DMS79 treated with DMSO at 0.1 percent for 48 hours (cell line): ENCODE measurements around the gene CLIP1.
"Not testable (repeated sequence)": the region's sequence is repeated elsewhere in the genome, so short reads cannot be mapped to it uniquely, and the experiment has no call there.

Experiments
- DNase-seq: peaks from one replicate; lab custom pipeline; 2025; lab: John Stamatoyannopoulos, UW

CLIP1 gene

DNA sequence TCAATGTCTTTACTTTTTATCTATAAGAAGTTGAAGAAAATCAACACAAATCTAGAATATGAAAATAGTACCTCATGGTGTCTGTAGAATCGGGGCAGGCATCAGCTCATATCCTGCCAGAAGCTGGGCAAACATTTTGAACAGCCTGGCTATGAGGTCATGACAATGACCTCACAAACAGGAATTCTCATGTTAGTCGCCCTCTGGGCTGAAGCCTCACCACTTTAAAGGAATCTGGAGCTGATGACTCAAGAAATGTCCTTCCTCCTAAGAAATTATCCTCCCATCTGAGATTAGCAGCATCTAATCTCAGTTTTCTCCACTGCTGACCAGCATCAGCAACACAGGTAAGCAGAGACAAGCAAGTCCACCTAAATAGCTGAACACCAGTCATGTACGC is 27.1 kb downstream of the CLIP1 start:
- no peak for DNase-seq

DNA sequence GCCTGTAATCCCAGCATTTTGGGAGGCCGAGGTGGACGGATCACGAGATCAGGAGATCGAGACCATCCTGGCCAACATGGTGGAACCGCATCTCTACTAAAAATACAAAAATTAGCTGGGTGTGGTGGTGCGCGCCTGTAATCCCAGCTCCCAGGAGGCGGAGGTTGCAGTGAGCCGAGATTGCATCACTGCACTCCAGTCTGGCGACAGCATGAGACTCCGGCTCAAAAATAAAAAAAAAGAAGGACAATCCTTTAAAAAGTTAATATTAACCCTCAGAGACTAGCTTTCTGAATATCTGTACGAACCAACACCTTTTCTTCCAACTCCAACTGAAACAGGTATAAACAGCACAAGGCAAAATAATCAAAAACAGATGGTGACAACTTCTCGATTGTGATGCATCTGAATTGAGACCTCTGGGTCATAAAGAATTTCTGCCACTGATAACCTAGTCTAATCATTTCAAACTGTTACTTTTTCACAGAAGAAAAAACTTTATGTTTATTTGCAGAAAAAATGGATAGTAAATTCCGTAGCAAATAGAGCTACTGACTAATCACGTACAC is 27.8 kb downstream of the CLIP1 start:
- no peak for DNase-seq

GRCh38 chr12:122393817-122394216 is 28.7 kb downstream of the CLIP1 start:
- DNase-seq: no peak

DNA sequence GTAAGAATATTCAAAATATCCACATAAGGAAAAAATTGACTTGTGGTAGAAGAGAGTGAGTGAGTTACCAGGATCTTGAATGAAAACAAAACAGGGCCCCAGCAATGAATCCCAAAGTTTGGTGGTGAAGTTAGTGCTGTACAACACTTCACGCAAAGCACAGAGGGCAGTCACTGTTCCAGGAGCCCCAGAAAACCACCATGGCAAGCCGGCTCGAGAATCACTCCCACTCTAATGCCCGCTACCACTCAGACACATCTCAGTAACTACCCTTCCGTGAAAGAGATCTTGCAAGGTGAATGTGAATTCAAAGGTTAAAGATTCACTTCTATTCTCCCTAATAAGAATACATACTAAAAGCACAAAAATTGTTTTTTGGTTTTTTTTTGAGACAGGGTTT is 30.1 kb downstream of the CLIP1 start:
- no peak for DNase-seq

DNA sequence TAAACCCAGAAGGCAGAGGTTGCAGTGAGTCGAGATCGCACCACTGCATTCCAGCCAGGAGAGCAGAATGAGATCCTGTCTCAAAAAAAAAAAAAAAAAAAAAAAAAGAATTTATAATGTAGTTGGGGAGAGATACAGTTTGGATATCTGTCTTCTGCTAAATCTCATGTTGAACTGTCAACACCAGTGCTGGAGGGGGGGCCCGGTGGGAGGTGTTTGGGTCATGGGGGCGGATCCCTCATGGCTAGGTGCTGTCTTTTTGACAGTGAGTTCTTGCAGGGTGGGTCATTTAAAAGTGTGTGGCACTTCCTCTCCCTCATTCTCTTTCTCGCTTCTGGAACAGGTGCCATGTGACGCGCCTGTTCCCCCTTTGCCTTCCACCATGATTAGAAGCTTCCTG is 32.8 kb downstream of the CLIP1 start:
- DNase-seq: no peak

- no peak for DNase-seq
Observed at GRCh38 chr12:122387887-122388286, 34.6 kb downstream of the CLIP1 start.

- DNase-seq: no peak
Observed at GRCh38 chr12:122385171-122386016, 37.1 kb downstream of the CLIP1 start.

- DNase-seq: no peak
Observed at GRCh38 chr12:122382919-122383350, 39.5 kb downstream of the CLIP1 start.

- DNase-seq: no peak
Observed at GRCh38 chr12:122381021-122381420, 41.4 kb downstream of the CLIP1 start.

DNA sequence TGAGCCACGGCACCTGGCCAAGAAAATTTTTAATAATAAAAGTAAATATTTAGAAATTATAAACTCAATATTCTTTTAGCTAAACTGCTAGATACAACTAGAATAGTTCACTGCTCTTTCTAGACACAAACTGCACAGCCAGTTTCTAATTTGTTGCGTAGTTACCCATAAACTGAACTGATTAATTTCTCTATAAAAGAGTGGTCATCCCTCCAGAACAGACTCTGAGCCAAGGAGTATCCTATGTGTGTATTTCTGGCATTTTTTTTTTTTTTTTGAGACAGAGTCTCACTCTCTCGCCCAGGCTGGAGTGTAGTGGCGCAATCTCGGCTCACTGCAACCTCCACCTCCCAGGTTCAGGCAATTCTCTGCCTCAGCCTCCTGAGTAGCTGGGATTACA is 45.7 kb downstream of the CLIP1 start:
- DNase-seq: not testable (repeated sequence)

GRCh38 chr12:122374707-122375106 is 47.8 kb downstream of the CLIP1 start:
- no peak for DNase-seq

GRCh38 chr12:122371475-122372045 is 50.9 kb downstream of the CLIP1 start:
- no peak for DNase-seq

DNA sequence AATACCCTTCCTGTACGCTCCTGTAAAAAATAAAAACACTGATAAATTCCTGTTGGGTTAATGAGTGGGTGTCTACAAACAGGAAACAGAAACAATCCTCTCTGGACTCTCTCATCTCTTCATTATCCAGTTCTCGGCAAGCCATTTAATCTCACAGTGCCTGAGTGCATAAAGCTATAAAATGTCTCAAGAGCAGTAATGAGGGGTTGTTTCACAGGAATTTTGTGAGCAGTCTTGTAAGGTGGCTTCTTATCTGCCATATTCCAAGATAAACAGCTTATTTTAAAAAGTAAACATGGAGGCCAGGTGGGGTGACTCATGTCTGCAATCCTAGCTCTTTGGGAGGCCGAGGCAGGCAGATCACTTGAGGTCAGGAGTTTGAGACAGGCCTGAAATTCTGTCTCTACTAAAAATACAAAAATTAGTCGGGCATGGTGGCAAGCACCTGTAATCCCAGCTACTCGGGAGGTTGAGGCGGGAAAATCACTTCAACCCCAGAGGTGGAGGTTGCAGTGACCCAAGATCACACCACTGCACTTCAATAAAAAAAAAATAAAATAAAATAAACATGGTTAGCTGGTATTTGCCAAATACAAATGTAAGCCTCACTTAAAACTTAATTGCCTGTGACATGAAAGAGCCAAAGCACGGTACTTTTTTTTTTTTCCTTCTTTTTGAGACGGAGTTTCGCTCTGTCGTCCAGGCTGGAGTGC is 54.0 kb downstream of the CLIP1 start:
- peak; percentile 91 for DNase-seq

DNA sequence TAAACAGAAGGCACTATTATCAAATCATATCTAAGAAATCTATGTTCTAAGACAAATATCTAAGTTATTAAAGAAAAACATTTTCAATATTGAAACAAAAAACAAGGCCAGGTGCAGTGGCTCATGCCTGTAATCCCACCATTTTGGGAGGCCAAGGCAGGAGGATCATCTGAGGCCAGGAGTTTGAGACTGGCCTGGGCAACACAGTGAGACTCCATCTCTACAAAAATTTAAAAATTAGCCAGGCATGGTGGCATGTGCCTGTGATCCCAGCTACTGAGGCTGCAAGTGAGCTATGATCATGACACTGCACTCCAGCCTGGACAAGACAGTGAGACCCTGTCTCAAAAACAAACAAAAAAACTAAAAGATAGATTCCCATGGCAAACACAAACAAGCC is 54.8 kb downstream of the CLIP1 start:
- not testable (repeated sequence) for DNase-seq

DNA sequence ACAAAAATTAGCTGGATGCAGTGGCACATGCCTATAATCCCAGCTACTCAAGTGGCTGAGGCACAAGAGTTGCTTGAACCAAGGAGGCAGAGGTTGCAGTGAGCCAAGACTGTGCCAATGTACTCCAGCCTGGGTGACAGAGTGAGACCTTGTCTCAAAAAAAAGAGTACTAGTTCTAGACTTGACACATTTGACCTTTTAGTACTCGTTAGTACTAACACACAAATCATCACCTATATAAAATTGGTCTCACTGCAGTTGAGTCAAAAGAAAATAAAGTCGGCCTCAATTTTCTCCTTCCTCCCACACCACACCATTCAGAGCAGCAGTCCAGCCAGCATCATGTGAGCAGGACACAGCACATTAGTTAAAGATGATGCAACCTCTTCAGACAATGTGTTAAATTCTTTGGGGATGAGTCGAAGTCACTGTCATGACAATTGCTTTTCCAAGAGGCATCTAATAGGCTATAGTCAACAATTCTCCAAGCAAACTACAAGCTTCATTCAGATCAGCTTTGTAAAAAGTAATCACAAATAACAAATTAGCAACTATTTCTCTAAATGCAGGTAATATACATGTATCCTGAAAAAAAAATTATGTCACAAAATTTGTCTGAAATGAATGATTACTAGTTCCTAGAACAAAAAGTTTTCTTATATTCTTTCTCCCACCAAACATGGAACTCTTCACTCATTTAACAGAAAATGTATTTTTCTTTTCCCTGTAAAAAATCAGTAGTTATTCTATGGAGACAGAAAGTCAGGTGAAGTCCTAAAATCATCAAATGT is 55.6 kb downstream of the CLIP1 start:
- DNase-seq: no peak

GRCh38 chr12:122365226-122365625 is 57.2 kb downstream of the CLIP1 start:
- not testable (repeated sequence) for DNase-seq

DNA sequence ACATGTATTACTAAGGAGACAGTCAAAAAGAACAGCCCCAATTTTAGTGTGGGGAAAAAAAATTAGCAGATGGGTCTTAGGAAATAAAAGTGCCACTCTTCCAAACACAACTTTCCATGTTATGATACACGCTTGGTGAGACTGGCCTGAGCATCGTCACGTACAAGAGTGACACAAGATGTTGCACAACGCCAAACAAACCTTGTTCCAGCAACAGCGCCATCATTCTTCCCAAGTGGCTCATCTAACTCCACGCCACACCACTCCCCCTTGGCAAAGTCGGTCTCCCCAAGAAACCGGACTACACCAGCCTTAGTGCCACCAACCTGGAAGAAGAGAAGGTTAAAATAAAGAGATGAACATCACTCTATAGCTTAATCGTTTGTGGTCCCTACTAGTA is 58.7 kb downstream of the CLIP1 start:
- DNase-seq: no peak

- DNase-seq: no peak
Observed at GRCh38 chr12:122362755-122363154, 59.7 kb downstream of the CLIP1 start.

DNA sequence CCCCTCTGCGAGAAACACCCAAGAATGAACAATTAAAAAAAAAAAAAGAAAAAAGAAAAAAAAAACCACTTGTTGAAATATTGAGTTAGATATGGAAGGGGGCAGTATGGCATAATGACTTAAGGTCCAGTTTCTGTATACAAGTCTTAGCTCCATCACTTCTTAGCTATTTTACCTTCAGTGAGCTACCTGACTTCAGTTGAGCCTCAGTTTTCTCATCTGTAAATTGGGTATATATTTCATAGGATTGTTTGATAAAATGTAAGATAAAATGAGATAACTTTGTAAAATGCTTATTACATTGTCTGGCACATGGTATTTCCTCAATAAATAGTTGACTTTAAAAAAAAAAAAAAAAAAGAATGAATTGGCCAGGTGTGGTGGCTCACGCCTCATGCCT is 64.1 kb downstream of the CLIP1 start:
- not testable (repeated sequence) for DNase-seq

GRCh38 chr12:122357536-122357935 is 64.9 kb downstream of the CLIP1 start:
- DNase-seq: not testable (repeated sequence)

- not testable (repeated sequence) for DNase-seq
Observed at GRCh38 chr12:122356991-122357390, 65.5 kb downstream of the CLIP1 start.

GRCh38 chr12:122356192-122356635 is 66.3 kb downstream of the CLIP1 start:
- DNase-seq: no peak
